Neural cell (in vitro differentiated cells): ENCODE data around the gene RALGPS1. TPM values are rescaled to one million over a fixed set of nuclear protein-coding genes. Genes with fewer than 3 reads are reported as not detected.

Source experiments
- H2AFZ ChIP-seq: fragments of 200-600, 300-800 bp; sonication (generic), shearing (Covaris generic); 2 replicates; pipeline ENCODE4 v1.6.0; 2014; ENCODE audit warnings: low read depth, mild to moderate bottlenecking, antibody characterized with exemption, low read length, moderate library complexity
- H3F3A ChIP-seq: fragments of 200-600 bp; shearing (Covaris generic); 2 replicates; pipeline ENCODE4 v1.6.1; 2016; ENCODE audit warnings: mild to moderate bottlenecking, moderate library complexity, mixed read lengths, antibody characterized with exemption, low read length; ENCODE audit not compliant: insufficient read depth, poor library complexity, severe bottlenecking
- H3K27ac ChIP-seq: fragments of 200-600, 300-800 bp; sonication (generic), shearing (Covaris generic); 2 replicates; pipeline ENCODE4 v1.5.1; 2014; ENCODE audit warnings: mild to moderate bottlenecking, low read length, moderate library complexity
- H3K27me3 ChIP-seq: fragments of 300-800, 200-600 bp; sonication (generic), shearing (Covaris generic); 2 replicates; pipeline ENCODE4 v1.6.0; 2014; ENCODE audit warnings: mild to moderate bottlenecking, low read depth, low read length, moderate library complexity; ENCODE audit not compliant: insufficient read depth
- H3K36me3 ChIP-seq: fragments of 300-800, 200-600 bp; sonication (generic), shearing (Covaris generic); 2 replicates; pipeline ENCODE4 v1.5.1; 2014; ENCODE audit warnings: mild to moderate bottlenecking, antibody characterized with exemption, low read length, moderate library complexity; ENCODE audit not compliant: insufficient read depth
- H3K4me2 ChIP-seq: fragments of 300-800, 200-600 bp; sonication (generic), shearing (Covaris generic); 2 replicates; pipeline ENCODE4 v1.6.0; 2014; ENCODE audit warnings: mild to moderate bottlenecking, low read length
- H3K4me3 ChIP-seq: fragments of 300-800, 200-600 bp; sonication (generic), shearing (Covaris generic); 2 replicates; pipeline ENCODE4 v1.5.1; 2014; ENCODE audit warnings: mild to moderate bottlenecking, low read length, moderate library complexity
- H3K79me2 ChIP-seq: fragments of 200-600 bp; shearing (Covaris generic); replicated peaks from 2 replicates; pipeline ENCODE4 v1.6.0; 2014; ENCODE audit warnings: mild to moderate bottlenecking, low read length, moderate library complexity; ENCODE audit not compliant: insufficient read depth
- H3K9ac ChIP-seq: fragments of 300-800, 200-600 bp; sonication (generic), shearing (Covaris generic); 2 replicates; pipeline ENCODE4 v1.6.1; 2016; ENCODE audit warnings: mild to moderate bottlenecking, low read length, mixed read lengths
- H3K9me2 ChIP-seq: fragments of 200-600 bp; shearing (Covaris generic); 2 replicates; pipeline ENCODE4 v1.6.1; 2016; ENCODE audit warnings: mild to moderate bottlenecking, low read length, mixed read lengths; ENCODE audit not compliant: insufficient read depth
- H3K9me3 ChIP-seq: fragments of 200-600, 300-800 bp; sonication (generic), shearing (Covaris generic); 2 replicates; pipeline ENCODE4 v1.6.1; 2016; ENCODE audit warnings: mild to moderate bottlenecking, mixed run types, low read length, moderate library complexity, mixed read lengths
- H4K20me1 ChIP-seq: fragments of 200-600 bp; shearing (Covaris generic); 2 replicates; pipeline ENCODE4 v1.6.1; 2016; ENCODE audit warnings: mild to moderate bottlenecking, mixed run types; ENCODE audit not compliant: insufficient read depth
- CTCF ChIP-seq: fragments of 450-650 bp; IDR thresholded peaks from 2 replicates; pipeline ENCODE4 v1.5.1; 2014; ENCODE audit warnings: antibody characterized with exemption, mild to moderate bottlenecking, moderate library complexity; ENCODE audit not compliant: poor library complexity, severe bottlenecking
- EP300 ChIP-seq: fragments of 450-650 bp; conservative IDR thresholded peaks from 2 replicates; pipeline ENCODE4 v1.6.1; 2014; ENCODE audit warnings: antibody characterized with exemption, mild to moderate bottlenecking, moderate library complexity; ENCODE audit not compliant: poor library complexity, severe bottlenecking
- MXI1 ChIP-seq: fragments of 450-650 bp; conservative IDR thresholded peaks from 2 replicates; pipeline ENCODE4 v1.6.1; 2014; ENCODE audit warnings: antibody characterized with exemption, mild to moderate bottlenecking; ENCODE audit not compliant: poor library complexity, severe bottlenecking
- POLR2AphosphoS5 ChIP-seq: IDR thresholded peaks from 2 replicates; pipeline ENCODE4 v1.6.1; 2012
- RAD21 ChIP-seq: fragments of 450-650 bp; conservative IDR thresholded peaks from 2 replicates; pipeline ENCODE4 v1.6.1; 2014; ENCODE audit warnings: antibody characterized with exemption, mild to moderate bottlenecking, moderate library complexity
- REST ChIP-seq: IDR thresholded peaks from 2 replicates; pipeline ENCODE4 v1.6.1; 2012; ENCODE audit warnings: borderline replicate concordance
- TAF1 ChIP-seq: IDR thresholded peaks from 2 replicates; pipeline ENCODE4 v1.6.1; 2012; ENCODE audit warnings: low read depth
- polyA plus RNA-seq: library from polyadenylated mRNA; depleted of rRNA; stranded (reverse); fragments of >200 nt; gene quantifications from 2 replicates; pipeline ENCODE4 v1.2.3, GENCODE V29; 2014

The RALGPS1 gene
- polyA plus RNA-seq, 1 donor from 2014 or later = 37.1 TPM

GRCh38 chr9:127263237-127263636 lies 348.7 kb downstream of the RALGPS1 start:
- no peaks in the 10 kb centered on the region for H3K9me2 ChIP-seq
- H3F3A ChIP-seq = no peaks in the 10 kb centered on the region

GRCh38 chr9:127263664-127264063 lies 349.1 kb downstream of the RALGPS1 start:
- Histone ChIP-seq H3K9ac (peak overlapping the region; percentile 56), H3K27ac (peak overlapping the region; percentile 61), H3K4me2 (peak overlapping the region; percentile 54), H4K20me1 (no peaks in the 10 kb centered on the region), H3K9me2 (no peaks in the 10 kb centered on the region), H3K36me3 (no peaks in the 10 kb centered on the region), H3K27me3 (no peaks in the 10 kb centered on the region), H3K9me3 (no peaks in the 10 kb centered on the region), H2AFZ (no peak overlapping the region), H3K4me3 (peak overlapping the region; percentile 61), H3K79me2 (peaks cover 7% of the 10 kb centered on the region), H3F3A (no peaks in the 10 kb centered on the region)
- TF ChIP-seq REST = peak; percentile 22
- no peak for TF ChIP-seq CTCF
- TF ChIP-seq POLR2AphosphoS5 = peak; percentile 36

More at GRCh38 chr9:127263237-127263636, 348.7 kb downstream of the RALGPS1 start:
- H3K4me3 ChIP-seq = no peak overlapping the region
- no peak overlapping the region for H2AFZ ChIP-seq
- H3K27me3 ChIP-seq = no peaks in the 10 kb centered on the region
- no peak overlapping the region for H3K9ac ChIP-seq
- no peak overlapping the region for H3K4me2 ChIP-seq
- H3K9me3 ChIP-seq = no peaks in the 10 kb centered on the region
- no peaks in the 10 kb centered on the region for H3K36me3 ChIP-seq
- peaks cover 7% of the 10 kb centered on the region for H3K79me2 ChIP-seq
- H3K27ac ChIP-seq = peak overlapping the region; percentile 61
- no peaks in the 10 kb centered on the region for H4K20me1 ChIP-seq
- no peak for TF ChIP-seq TAF1

- no peaks in the 10 kb centered on the region for H3K27me3 ChIP-seq
- no peaks in the 10 kb centered on the region for H3F3A ChIP-seq
- peak within 1 kb of the TSS; percentile 54 for H3K4me2 ChIP-seq
- H3K79me2 ChIP-seq = peaks cover 7% of the 10 kb centered on the region
- no peaks in the 10 kb centered on the region for H3K36me3 ChIP-seq
- no peaks in the 10 kb centered on the region for H3K9me2 ChIP-seq
- peak within 1 kb of the TSS; percentile 61 for H3K27ac ChIP-seq
- peak within 1 kb of the TSS; percentile 40 for H2AFZ ChIP-seq
- peak within 1 kb of the TSS; percentile 56 for H3K9ac ChIP-seq
- H3K9me3 ChIP-seq = no peaks in the 10 kb centered on the region
- TF ChIP-seq REST (peak; percentile 50), EP300 (no peak), MXI1 (no peak), CTCF (no peak), RAD21 (peak; percentile 21), TAF1 (peak; percentile 70)
- H4K20me1 ChIP-seq = no peaks in the 10 kb centered on the region
- peak within 1 kb of the TSS; percentile 61 for H3K4me3 ChIP-seq
These were observed 350.1 kb downstream of the RALGPS1 start, which contains the start of gene GARNL3 for GRCh38 chr9:127264462-127265219. TSS of gene GARNL3 (plus strand) at chr9:127264774. CDS start at chr9:127264878, 104 bp downstream.
